ENCODE data around the gene COX7B. TPM values are rescaled to one million over a fixed set of nuclear protein-coding genes. Genes with fewer than 3 reads are reported as not detected.
A peak's percentile ranks its signal among the peaks of the same experiment; 100 is the strongest.
"Not testable (repeated sequence)": the region's sequence is repeated elsewhere in the genome, so short reads cannot be mapped to it uniquely, and the experiment has no call there.

Gene COX7B
- total and polyA plus RNA-seq, 4 donors = 283 to 480 (median 288) TPM

- H3K27me3 ChIP-seq (ENCODE audit: control insufficient read depth, insufficient read depth, low read length) = no peaks in the 10 kb centered on the region
- no peaks in the 10 kb centered on the region for H3K9me3 ChIP-seq (ENCODE audit: control insufficient read depth, insufficient read depth, low read length)
- peak within 1 kb of the TSS; percentile 61 for H3K4me3 ChIP-seq (ENCODE audit: low read depth, low read length)
- DNase-seq (ENCODE audit: low read depth in 4 of 6, low spot score in 6 of 6) = peak in 4 of 6 donors; percentile 50 to 96 (median 84)
- H3K4me1 ChIP-seq (ENCODE audit: control insufficient read depth, insufficient read depth, low read length) = peaks cover 4% of the 10 kb centered on the region
- 25% methylated on average over 35 of the region's 36 CpGs for WGBS (ENCODE audit: insufficient coverage)
- no peaks in the 10 kb centered on the region for H3K36me3 ChIP-seq (ENCODE audit: control insufficient read depth, insufficient read depth, low read length)
- H3K27ac ChIP-seq (ENCODE audit: low read depth, low read length) = peak within 1 kb of the TSS; percentile 73
Measured at GRCh38 chrX:77910108-77910840, 11.0 kb downstream of the COX7B start, which contains the start of gene ATP7A. Gene ATP7A, plus strand, starts transcription at chrX:77910693. Its CDS starts 60,949 bp downstream, at chrX:77971642.

GRCh38 chrX:77917294-77917933 is 18.1 kb downstream of the COX7B start:
- no peaks in the 10 kb centered on the region for H3K36me3 ChIP-seq (ENCODE audit: control insufficient read depth, insufficient read depth, low read length)
- no peaks in the 10 kb centered on the region for H3K4me1 ChIP-seq (ENCODE audit: control insufficient read depth, insufficient read depth, low read length)
- no peaks in the 10 kb centered on the region for H3K27me3 ChIP-seq (ENCODE audit: control insufficient read depth, insufficient read depth, low read length)
- WGBS (ENCODE audit: insufficient coverage) = no CpG with 5 or more reads among the region's 2 CpGs
- H3K4me3 ChIP-seq (ENCODE audit: low read depth, low read length) = no peak overlapping the region
- DNase-seq (ENCODE audit: low read depth in 4 of 6, low spot score in 6 of 6) = no peak
- no peaks in the 10 kb centered on the region for H3K9me3 ChIP-seq (ENCODE audit: control insufficient read depth, insufficient read depth, low read length)
- no peak overlapping the region for H3K27ac ChIP-seq (ENCODE audit: low read depth, low read length)

GRCh38 chrX:77918568-77918967 is 19.3 kb downstream of the COX7B start:
- H3K4me1 ChIP-seq (ENCODE audit: control insufficient read depth, insufficient read depth, low read length) = no peaks in the 10 kb centered on the region
- no peaks in the 10 kb centered on the region for H3K36me3 ChIP-seq (ENCODE audit: control insufficient read depth, insufficient read depth, low read length)
- DNase-seq (ENCODE audit: low read depth in 4 of 6, low spot score in 6 of 6) = no peak
- H3K4me3 ChIP-seq (ENCODE audit: low read depth, low read length) = no peak overlapping the region
- WGBS (ENCODE audit: insufficient coverage) = 83% methylated on average over 1 of the region's 3 CpGs
- H3K27ac ChIP-seq (ENCODE audit: low read depth, low read length) = no peak overlapping the region
- H3K9me3 ChIP-seq (ENCODE audit: control insufficient read depth, insufficient read depth, low read length) = no peaks in the 10 kb centered on the region
- H3K27me3 ChIP-seq (ENCODE audit: control insufficient read depth, insufficient read depth, low read length) = no peaks in the 10 kb centered on the region

DNA sequence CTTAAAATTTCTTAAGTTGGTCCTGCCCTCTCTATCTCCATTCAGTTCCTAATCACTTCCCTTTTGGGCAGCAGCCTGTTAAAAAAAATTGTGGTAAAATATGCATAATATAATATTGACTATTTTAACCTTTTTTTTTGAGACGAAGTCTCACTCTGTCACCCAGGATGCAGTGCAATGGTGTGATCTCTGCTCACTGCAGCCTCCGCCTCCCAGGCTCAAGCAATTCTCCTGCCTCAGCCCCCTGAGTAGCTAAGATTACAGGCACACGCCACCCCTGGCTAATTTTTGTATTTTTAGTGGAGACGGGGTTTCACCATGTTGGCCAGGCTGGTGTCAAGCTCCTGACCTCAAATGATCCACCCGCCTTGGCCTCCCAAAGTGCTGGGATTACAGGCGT is 20.1 kb downstream of the COX7B start:
- DNase-seq (ENCODE audit: low read depth in 4 of 6, low spot score in 6 of 6); H3K4me3 ChIP-seq (ENCODE audit: low read depth, low read length); H3K4me1 ChIP-seq (ENCODE audit: control insufficient read depth, insufficient read depth, low read length); H3K27me3 ChIP-seq (ENCODE audit: control insufficient read depth, insufficient read depth, low read length); H3K9me3 ChIP-seq (ENCODE audit: control insufficient read depth, insufficient read depth, low read length); H3K27ac ChIP-seq (ENCODE audit: low read depth, low read length); H3K36me3 ChIP-seq (ENCODE audit: control insufficient read depth, insufficient read depth, low read length): not testable (repeated sequence)
- 57% methylated on average over 1 of the region's 6 CpGs for WGBS (ENCODE audit: insufficient coverage)

DNA sequence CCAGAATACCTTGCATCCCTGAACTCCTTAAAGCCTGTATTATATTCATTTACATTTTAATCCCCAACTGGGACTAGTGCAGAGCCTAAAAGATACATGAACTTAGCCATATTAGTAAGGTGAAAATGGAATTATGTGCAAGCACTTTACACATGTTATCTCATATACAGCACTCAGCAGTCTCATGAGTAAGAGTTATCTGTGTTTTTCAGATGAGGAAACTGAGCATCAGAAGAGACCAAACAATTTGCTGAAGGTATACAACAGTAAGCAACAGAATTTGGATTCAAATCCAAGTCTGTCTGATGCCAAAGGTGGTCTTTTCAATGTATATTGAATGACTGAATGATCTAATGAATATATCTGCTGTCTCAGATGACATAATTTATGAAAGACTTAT is 23.5 kb downstream of the COX7B start:
- no peak overlapping the region for H3K27ac ChIP-seq (ENCODE audit: low read depth, low read length)
- H3K4me1 ChIP-seq (ENCODE audit: control insufficient read depth, insufficient read depth, low read length) = no peaks in the 10 kb centered on the region
- no peaks in the 10 kb centered on the region for H3K36me3 ChIP-seq (ENCODE audit: control insufficient read depth, insufficient read depth, low read length)
- no peaks in the 10 kb centered on the region for H3K27me3 ChIP-seq (ENCODE audit: control insufficient read depth, insufficient read depth, low read length)
- no peak for DNase-seq (ENCODE audit: low read depth in 4 of 6, low spot score in 6 of 6)
- H3K9me3 ChIP-seq (ENCODE audit: control insufficient read depth, insufficient read depth, low read length) = no peaks in the 10 kb centered on the region
- H3K4me3 ChIP-seq (ENCODE audit: low read depth, low read length) = no peak overlapping the region

DNA sequence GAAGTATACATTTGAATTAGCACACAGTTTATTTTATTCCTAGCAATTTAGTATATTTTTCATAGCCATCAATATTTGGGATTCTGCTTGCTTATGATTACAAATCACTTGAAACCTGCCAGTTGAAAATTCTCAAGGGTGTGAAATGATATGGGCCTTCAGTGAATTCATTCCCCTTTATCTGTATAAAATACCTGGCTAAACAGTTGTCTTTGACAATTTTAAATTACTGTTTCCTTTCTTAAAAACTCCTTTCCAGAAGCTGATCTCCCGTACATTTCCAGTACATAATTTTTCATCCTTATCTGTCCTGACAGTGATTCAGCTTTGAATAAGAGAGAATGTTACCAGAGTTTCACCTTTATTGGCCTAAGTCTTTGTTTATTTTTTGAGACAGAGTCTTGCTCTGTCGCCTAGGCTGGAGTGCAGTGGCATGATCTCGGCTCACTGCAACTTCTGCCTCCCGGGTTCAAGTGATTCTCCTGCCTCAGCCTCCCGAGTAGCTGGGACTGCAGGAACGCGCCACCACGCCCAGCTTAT is 25.1 kb downstream of the COX7B start:
- 100% methylated on average over 2 of the region's 8 CpGs for WGBS (ENCODE audit: insufficient coverage)
- no peaks in the 10 kb centered on the region for H3K9me3 ChIP-seq (ENCODE audit: control insufficient read depth, insufficient read depth, low read length)
- no peak for DNase-seq (ENCODE audit: low read depth in 4 of 6, low spot score in 6 of 6)

DNA sequence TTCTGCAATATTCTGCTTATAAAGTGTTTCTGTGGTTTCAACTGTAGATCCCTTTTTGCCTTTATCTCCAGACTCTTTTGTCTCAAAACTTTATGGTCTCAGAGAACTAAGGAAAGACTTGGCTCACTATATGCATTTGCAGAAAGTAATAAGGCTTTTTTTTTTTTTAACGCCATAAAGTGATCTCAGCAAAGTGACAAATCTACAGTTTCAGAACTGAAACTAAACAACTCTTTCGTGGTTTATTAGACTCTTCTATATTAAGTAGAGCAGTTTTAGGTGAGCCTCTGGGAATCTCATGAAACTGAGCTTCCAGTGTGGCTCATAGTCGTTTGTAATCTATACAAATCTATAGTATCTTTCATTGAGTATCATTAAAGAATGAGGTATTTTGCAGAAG is 26.5 kb downstream of the COX7B start:
- Histone ChIP-seq H3K27me3 (ENCODE audit: control insufficient read depth, insufficient read depth, low read length) (no peaks in the 10 kb centered on the region), H3K4me1 (ENCODE audit: control insufficient read depth, insufficient read depth, low read length) (no peaks in the 10 kb centered on the region), H3K36me3 (ENCODE audit: control insufficient read depth, insufficient read depth, low read length) (no peaks in the 10 kb centered on the region), H3K9me3 (ENCODE audit: control insufficient read depth, insufficient read depth, low read length) (no peaks in the 10 kb centered on the region), H3K4me3 (ENCODE audit: low read depth, low read length) (no peak overlapping the region), H3K27ac (ENCODE audit: low read depth, low read length) (no peak overlapping the region)
- DNase-seq (ENCODE audit: low read depth in 4 of 6, low spot score in 6 of 6) = no peak
- WGBS (ENCODE audit: insufficient coverage) = no CpG with 5 or more reads among the region's 3 CpGs

More for the DNA sequence above, 25.1 kb downstream of the COX7B start:
- H3K36me3 ChIP-seq (ENCODE audit: control insufficient read depth, insufficient read depth, low read length) = no peaks in the 10 kb centered on the region
- no peaks in the 10 kb centered on the region for H3K27me3 ChIP-seq (ENCODE audit: control insufficient read depth, insufficient read depth, low read length)
- H3K4me3 ChIP-seq (ENCODE audit: low read depth, low read length) = no peak overlapping the region
- H3K27ac ChIP-seq (ENCODE audit: low read depth, low read length) = no peak overlapping the region
- H3K4me1 ChIP-seq (ENCODE audit: control insufficient read depth, insufficient read depth, low read length) = no peaks in the 10 kb centered on the region

- no peak overlapping the region for H3K27ac ChIP-seq (ENCODE audit: low read depth, low read length)
- H3K27me3 ChIP-seq (ENCODE audit: control insufficient read depth, insufficient read depth, low read length) = no peaks in the 10 kb centered on the region
- peaks cover 2% of the 10 kb centered on the region for H3K36me3 ChIP-seq (ENCODE audit: control insufficient read depth, insufficient read depth, low read length)
- WGBS (ENCODE audit: insufficient coverage) = no CpG with 5 or more reads among the region's 1 CpG
- H3K9me3 ChIP-seq (ENCODE audit: control insufficient read depth, insufficient read depth, low read length) = no peaks in the 10 kb centered on the region
- H3K4me3 ChIP-seq (ENCODE audit: low read depth, low read length) = no peak overlapping the region
- DNase-seq (ENCODE audit: low read depth in 4 of 6, low spot score in 6 of 6) = no peak
- H3K4me1 ChIP-seq (ENCODE audit: control insufficient read depth, insufficient read depth, low read length) = no peaks in the 10 kb centered on the region
Measured at GRCh38 chrX:77930581-77930980, 31.3 kb downstream of the COX7B start.

DNA sequence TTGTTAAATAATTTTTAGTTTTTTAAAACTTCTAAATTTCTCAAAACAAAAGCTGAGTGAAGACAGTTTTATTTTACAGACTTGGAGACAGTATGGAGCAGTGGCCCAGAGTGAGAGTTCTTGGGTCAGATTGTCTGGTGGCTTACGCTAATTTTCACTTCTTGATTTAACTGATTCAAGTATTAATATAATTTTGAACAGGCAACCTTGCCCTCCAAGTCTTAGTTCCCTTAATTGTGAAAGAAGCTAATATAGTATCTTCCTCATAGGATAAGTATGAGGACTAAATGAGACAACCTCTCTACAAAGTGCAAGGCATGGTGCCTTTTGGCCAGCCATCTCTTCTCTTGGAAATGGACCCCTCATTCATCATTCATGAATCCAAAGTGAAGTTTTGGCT is 36.6 kb downstream of the COX7B start:
- no peak for DNase-seq (ENCODE audit: low read depth in 4 of 6, low spot score in 6 of 6)
- Histone ChIP-seq H3K27ac (ENCODE audit: low read depth, low read length) (no peak overlapping the region), H3K9me3 (ENCODE audit: control insufficient read depth, insufficient read depth, low read length) (no peaks in the 10 kb centered on the region), H3K4me3 (ENCODE audit: low read depth, low read length) (no peak overlapping the region), H3K4me1 (ENCODE audit: control insufficient read depth, insufficient read depth, low read length) (no peaks in the 10 kb centered on the region), H3K27me3 (ENCODE audit: control insufficient read depth, insufficient read depth, low read length) (no peaks in the 10 kb centered on the region), H3K36me3 (ENCODE audit: control insufficient read depth, insufficient read depth, low read length) (peaks cover 2% of the 10 kb centered on the region)
- no CpG with 5 or more reads among the region's 1 CpG for WGBS (ENCODE audit: insufficient coverage)

DNA sequence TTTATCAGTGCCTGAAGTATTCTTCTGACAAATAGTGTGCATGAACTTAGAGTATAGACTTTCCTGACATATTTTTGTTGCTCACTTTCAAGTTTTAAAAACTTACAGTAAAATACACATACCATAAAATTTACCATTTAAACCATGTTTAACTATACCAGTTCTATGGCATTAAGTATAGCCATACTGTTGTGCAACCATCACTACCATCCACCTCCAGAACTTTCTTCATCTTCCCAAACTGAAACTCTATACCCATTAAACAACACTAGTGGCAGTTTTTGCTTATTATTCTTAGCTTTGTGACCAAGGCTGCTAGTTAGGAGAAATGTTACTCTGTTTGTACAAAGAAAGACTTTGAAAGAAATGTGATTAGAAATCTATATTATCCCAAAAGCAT is 37.0 kb downstream of the COX7B start:
- Histone ChIP-seq H3K36me3 (ENCODE audit: control insufficient read depth, insufficient read depth, low read length) (peaks cover 2% of the 10 kb centered on the region), H3K27ac (ENCODE audit: low read depth, low read length) (no peak overlapping the region), H3K4me1 (ENCODE audit: control insufficient read depth, insufficient read depth, low read length) (no peaks in the 10 kb centered on the region), H3K4me3 (ENCODE audit: low read depth, low read length) (no peak overlapping the region), H3K9me3 (ENCODE audit: control insufficient read depth, insufficient read depth, low read length) (no peaks in the 10 kb centered on the region), H3K27me3 (ENCODE audit: control insufficient read depth, insufficient read depth, low read length) (no peaks in the 10 kb centered on the region)
- no peak for DNase-seq (ENCODE audit: low read depth in 4 of 6, low spot score in 6 of 6)

Data from spinal cord (tissue), 10 donors.